SK-N-SH treated with all-trans-retinoic acid at 6 μM for 48 hours (cell line): Measurements from ENCODE around the gene OR2T11.
"Not testable (repeated sequence)": the region's sequence is repeated elsewhere in the genome, so short reads cannot be mapped to it uniquely, and the experiment has no call there.

ENCODE experiments used
- ARNTL ChIP-seq: fragments of 450-650 bp; formaldehyde crosslinking; IDR thresholded peaks from 2 replicates; pipeline ENCODE4 v1.5.0; 2020; ENCODE audit warnings: low read depth, mild to moderate bottlenecking, moderate library complexity, borderline replicate concordance
- SNAI2 ChIP-seq: fragments of 250-450 bp; sonication (Bioruptor Pico); IDR thresholded peaks from 2 replicates; pipeline ENCODE4 v1.5.0; 2020; ENCODE audit warnings: mild to moderate bottlenecking, moderate library complexity
- TCF4 ChIP-seq: fragments of 250-450 bp; sonication (Bioruptor Pico); IDR thresholded peaks from 2 replicates; pipeline ENCODE4 v1.8.0; 2021; ENCODE audit warnings: mild to moderate bottlenecking, moderate library complexity, borderline replicate concordance
- TOX ChIP-seq: fragments of 250-450 bp; sonication (Bioruptor Pico); IDR thresholded peaks from 2 replicates; pipeline ENCODE4 v1.8.0; 2021; ENCODE audit warnings: mild to moderate bottlenecking, moderate library complexity, borderline replicate concordance
- ZFP30 ChIP-seq: fragments of 450-650 bp; formaldehyde crosslinking; IDR thresholded peaks from 2 replicates; pipeline ENCODE4 v1.5.0; 2022; ENCODE audit warnings: mild to moderate bottlenecking, moderate library complexity

- not testable (repeated sequence) for TF ChIP-seq ZFP30 (CRISPR knock-in tag); TCF4; ARNTL (CRISPR knock-in tag); SNAI2 (CRISPR knock-in tag); TOX (CRISPR knock-in tag)
Observed at GRCh38 chr1:248648770-248649536, 14.1 kb upstream of the OR2T11 start.
